Stimulated activated CD4-positive, alpha-beta T cell treated with anti-CD3 and anti-CD28 coated beads, TNF-alpha, amount 100 ng/mL, for 48 hours (primary cell): ENCODE results near the gene SLC8B1.

ENCODE experiments used
- DNase-seq, 3 donors: peaks; one replicate each; pipeline ENCODE4 v3.0.0-alpha.2; 2020; ENCODE audit warnings: low read depth in 3 of 3

SLC8B1 gene

DNA sequence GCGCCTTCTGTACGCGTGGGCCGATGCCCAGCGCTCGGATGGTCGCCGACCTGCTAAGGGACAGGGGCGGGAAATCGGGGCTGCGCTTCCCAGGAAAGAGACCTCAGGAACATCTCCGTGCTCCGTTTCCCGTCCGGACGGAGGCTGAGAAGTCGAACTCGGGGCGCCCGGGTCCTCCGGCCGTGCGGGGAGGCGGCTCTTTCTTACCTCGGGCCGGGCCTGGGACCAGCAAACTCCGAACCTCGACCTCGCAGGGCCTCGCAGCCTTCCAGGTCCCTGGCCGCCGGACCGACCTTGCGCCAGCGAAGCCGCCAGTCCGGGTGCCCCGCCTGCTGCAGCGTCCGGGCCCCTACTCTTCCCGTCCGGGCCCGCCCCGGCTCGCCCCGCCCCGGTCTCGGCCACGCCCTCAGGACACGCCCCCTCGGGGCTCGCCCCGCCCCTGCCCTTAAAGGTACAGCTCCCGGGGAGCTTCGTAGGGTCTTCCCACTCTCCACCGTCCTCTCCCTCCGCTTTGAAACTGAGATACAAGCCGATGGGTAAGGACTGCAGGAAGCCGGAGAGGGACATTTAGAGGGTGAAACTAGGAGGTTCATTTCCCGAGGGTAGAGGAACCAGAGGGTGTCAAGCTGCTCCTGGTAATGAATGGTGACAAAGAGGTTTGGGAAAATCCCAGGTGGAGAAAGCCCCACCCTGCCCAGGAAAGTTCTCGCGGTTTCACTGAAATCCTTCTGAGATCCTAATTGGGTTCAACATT is at the start of gene SLC8B1:
Gene SLC8B1 (minus strand): TSS at position 324 of the 754 bp plus-strand sequence. CDS start 2,231 bp downstream, outside the sequence.
- peak; percentile 76 to 85 (median 78) for DNase-seq

DNA sequence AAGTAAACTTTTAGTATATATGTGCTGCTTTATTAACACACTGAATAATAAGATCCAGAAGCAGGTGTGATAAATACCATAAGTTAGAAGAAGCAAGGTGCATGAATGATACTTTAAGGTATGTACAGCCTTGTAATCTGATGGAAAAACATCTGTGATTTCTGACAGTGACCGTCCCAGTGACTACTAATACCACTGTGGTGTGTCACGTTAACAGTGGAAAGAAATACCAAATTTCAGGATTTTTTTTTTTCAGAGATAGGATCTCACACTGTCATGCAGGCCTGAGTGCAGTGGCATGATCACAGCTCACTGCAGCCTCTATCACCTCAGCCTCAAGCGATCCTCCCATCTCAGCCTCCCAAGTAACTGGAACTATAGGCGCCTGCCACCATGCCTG is 47.3 kb upstream of the SLC8B1 start:
- DNase-seq: no peak

DNA sequence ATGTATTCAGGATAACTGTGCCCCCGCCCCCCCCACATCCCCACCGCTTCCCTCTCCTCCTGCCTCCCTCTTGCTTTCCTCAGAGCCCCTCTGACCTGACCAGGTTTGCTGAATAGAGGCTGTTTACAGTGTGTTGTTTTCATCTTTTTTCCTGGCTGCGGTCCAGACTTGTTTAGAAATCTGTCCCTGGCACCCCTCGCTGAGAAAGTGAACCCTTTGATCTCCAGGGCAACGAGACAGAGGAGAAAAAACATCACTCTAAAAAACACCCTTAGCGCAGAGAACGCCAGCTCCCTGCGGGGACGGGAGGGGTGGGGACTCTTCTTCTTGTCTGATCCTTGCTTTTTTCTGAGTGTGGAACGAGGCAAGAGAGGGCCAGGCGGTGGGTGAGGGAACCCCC is 46.3 kb upstream of the SLC8B1 start:
- DNase-seq: no peak

- DNase-seq: no peak
These were observed 43.4 kb upstream of the SLC8B1 start for GRCh38 chr12:113378291-113378690.

DNA sequence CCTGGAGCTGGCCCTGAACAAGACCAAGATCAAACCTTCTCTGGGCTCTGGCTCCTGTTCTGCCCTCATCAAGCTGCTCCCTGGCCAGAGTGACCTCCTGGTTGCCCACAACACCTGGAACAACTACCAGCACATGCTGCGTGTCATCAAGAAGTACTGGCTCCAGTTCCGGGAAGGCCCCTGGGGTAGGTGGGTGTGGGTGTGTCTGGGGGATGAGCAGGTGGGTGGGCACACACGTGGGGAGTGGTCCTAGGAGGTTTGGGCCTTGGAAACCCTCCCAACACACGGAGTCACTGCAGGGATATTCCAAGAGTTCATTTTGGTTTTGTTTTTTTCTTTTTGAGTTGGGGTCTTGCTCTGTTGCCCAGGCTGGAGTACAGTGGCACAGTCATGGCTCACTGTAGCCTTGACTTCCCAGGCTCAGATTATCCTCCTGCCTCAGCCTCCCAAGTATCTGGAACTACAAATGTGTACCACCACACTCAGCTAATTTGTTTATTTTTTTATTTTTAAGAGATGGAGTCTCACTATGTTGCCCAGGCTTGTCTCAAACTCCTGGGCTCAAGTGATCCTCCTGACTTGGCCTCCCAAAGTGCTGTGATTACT is 40.0 kb upstream of the SLC8B1 start:
- no peak for DNase-seq

GRCh38 chr12:113373969-113374368 is 39.1 kb upstream of the SLC8B1 start:
- no peak for DNase-seq

- no peak for DNase-seq
These were observed 38.5 kb upstream of the SLC8B1 start for GRCh38 chr12:113373440-113373839.

GRCh38 chr12:113372371-113372770 is 37.5 kb upstream of the SLC8B1 start:
- no peak for DNase-seq

GRCh38 chr12:113371808-113372207 is 36.9 kb upstream of the SLC8B1 start:
- no peak for DNase-seq

- no peak for DNase-seq
These were observed 36.2 kb upstream of the SLC8B1 start for GRCh38 chr12:113370923-113371682.

- DNase-seq: no peak
These were observed 34.6 kb upstream of the SLC8B1 start for GRCh38 chr12:113369391-113369985.

DNA sequence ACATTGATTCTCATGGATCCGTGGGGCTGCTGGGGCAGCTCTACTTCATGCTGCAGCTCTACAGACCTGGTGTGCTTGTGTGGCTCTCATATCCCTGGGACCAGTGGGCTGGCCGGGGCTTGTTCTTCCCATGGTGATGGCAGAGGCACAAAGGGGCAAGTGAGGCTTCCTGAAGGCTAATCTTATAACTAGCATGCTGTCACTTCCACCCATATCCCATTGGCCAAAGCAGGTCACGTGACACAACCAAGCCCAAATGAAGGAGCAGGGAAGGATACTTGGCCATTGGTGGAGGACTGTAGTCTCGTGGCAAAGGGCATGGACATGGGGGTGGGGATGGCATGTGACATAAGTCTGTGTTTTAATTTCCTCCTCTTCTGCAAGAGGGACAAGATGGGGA is 33.4 kb upstream of the SLC8B1 start:
- DNase-seq: no peak

GRCh38 chr12:113366827-113367226 is 31.9 kb upstream of the SLC8B1 start:
- no peak for DNase-seq

- DNase-seq: no peak
These were observed 30.9 kb upstream of the SLC8B1 start for GRCh38 chr12:113365639-113366395.

- DNase-seq: no peak
These were observed 29.8 kb upstream of the SLC8B1 start for GRCh38 chr12:113364698-113365097.

DNA sequence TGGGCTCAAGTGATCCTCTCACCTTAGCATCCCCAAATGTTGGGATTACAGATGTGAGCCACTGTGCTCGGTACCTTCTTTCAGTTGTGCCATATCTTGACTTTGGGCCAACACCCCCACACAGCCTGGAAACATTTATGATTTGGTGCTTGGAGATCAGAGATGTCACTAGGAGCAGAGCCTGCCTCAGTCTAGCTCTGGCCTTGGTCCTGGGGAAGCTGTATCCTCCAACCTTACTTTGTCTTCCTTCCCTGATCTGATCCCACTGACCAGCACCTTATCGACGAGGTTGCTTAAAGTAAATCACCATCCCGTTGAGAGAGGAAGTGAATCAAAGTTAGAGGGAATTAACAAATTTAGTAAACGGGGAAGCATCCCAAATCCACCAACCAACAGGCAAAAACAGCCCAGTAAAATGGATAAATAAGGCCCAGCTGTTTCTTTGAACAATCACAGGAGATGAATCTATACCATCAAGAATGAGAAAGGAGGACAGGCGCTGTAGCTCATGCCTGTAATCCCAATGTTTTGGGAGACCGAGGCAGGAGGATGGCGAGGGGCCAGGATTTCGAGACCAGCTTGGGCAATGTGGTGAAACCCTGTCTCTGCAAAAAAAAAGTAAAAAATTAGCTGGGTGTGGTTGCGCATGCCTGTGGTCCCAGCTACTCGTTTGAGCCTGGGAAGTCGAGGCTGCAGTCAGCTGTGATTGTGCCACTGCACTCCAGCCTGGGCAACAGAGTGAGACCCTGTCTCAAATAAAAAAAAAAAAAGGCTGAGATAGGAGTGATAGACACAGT is 26.9 kb upstream of the SLC8B1 start:
- no peak for DNase-seq

DNA sequence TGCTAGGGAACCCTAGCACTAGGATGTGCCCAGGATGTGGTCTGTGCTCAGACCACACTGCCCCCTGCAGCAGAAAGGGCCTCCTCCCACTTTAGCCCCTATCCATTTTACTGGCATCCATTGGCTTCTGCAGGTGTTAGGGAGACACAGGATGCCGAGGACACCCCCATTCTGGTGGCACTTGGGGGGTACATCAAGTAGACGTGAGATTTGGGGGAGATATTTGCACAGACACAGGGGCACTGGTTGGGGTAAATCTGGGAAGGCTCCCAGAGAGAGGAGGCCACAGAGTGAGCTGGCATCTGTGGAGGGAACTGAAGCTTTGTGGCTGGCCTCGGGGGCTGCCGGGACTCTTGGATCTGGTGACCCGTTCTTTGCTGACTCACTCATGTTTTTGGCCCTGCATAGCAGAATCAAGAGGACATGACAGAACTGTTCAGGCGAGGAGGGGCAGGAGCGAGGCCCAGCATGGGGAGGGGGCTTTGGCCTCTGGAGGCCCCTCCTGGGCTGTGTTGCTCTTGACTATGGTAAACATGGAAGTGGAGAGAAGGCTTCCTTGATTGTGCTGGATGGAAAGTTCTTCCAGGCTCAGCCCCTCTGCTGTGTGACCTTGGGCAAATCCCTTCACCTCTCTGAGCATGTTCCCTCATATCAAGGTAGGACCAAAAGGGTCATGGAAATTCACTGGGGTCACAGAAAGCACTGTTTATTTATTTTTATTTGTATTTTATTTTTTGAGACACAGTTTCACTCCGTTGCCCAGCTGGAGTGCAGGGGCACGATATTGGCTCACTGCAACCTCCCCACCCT is 25.2 kb upstream of the SLC8B1 start:
- DNase-seq: no peak

- DNase-seq: no peak
These were observed 24.4 kb upstream of the SLC8B1 start for GRCh38 chr12:113359133-113359938.
